PFSK-1 (cell line): Measurements from ENCODE around the gene PDLIM1.

Source experiments
- FOXP2 ChIP-seq: optimal IDR thresholded peaks from 2 replicates; pipeline ENCODE3; 2011; ENCODE audit warnings: borderline replicate concordance, control low read depth, inconsistent platforms; ENCODE audit not compliant: insufficient read depth; ENCODE audit errors: extremely low read length, extremely low read depth
- POLR2AphosphoS5 ChIP-seq: IDR thresholded peaks from 2 replicates; pipeline ENCODE4 v1.6.1; 2012; ENCODE audit warnings: low read depth, mild to moderate bottlenecking, control low read depth, low read length, moderate library complexity
- REST ChIP-seq, 2 experiments: IDR thresholded peaks; 2 replicates each; pipeline versions ENCODE4 v1.6.1 to v1.8.0; 2011 to 2012; ENCODE audit warnings: low read depth in 2 of 2, low read length in 2 of 2, control low read depth in 1 of 2, inconsistent platforms in 1 of 2, mild to moderate bottlenecking in 1 of 2, moderate library complexity in 1 of 2; ENCODE audit not compliant: insufficient read depth in 1 of 2
- SIN3A ChIP-seq: IDR thresholded peaks from 2 replicates; pipeline ENCODE4 v1.6.1; 2012; ENCODE audit warnings: mild to moderate bottlenecking, low read length, moderate library complexity, borderline replicate concordance; ENCODE audit not compliant: insufficient read depth
- TAF1 ChIP-seq: IDR thresholded peaks from 2 replicates; pipeline ENCODE4 v1.6.1; 2012; ENCODE audit warnings: low read length, control low read depth, borderline replicate concordance; ENCODE audit not compliant: insufficient read depth

Gene PDLIM1

GRCh38 chr10:95263864-95264226 lies 27.0 kb downstream of the PDLIM1 start:
- TF ChIP-seq REST (IDR thresholded peaks at IDR 0.05; ENCODE audit: insufficient read depth in 1 of 2, low read depth in 2 of 2, low read length in 2 of 2), result no peak
- TF ChIP-seq POLR2AphosphoS5, result no peak
- TF ChIP-seq TAF1, result no peak
- TF ChIP-seq FOXP2, result no peak
- TF ChIP-seq SIN3A, result no peak

- TF ChIP-seq TAF1 (no peak), FOXP2 (no peak), SIN3A (no peak), REST (IDR thresholded peaks at IDR 0.05; ENCODE audit: insufficient read depth in 1 of 2, low read depth in 2 of 2, low read length in 2 of 2) (no peak), POLR2AphosphoS5 (no peak)
Observed at GRCh38 chr10:95262763-95263518, 27.9 kb downstream of the PDLIM1 start.

GRCh38 chr10:95261926-95262325 lies 28.9 kb downstream of the PDLIM1 start:
- TF ChIP-seq REST (IDR thresholded peaks at IDR 0.05; ENCODE audit: insufficient read depth in 1 of 2, low read depth in 2 of 2, low read length in 2 of 2) (no peak), SIN3A (no peak), FOXP2 (no peak), POLR2AphosphoS5 (no peak), TAF1 (no peak)

GRCh38 chr10:95260909-95261552 lies 29.8 kb downstream of the PDLIM1 start:
- no peak for TF ChIP-seq TAF1
- TF ChIP-seq FOXP2, result no peak
- no peak for TF ChIP-seq SIN3A
- TF ChIP-seq REST (IDR thresholded peaks at IDR 0.05; ENCODE audit: insufficient read depth in 1 of 2, low read depth in 2 of 2, low read length in 2 of 2), result no peak
- no peak for TF ChIP-seq POLR2AphosphoS5
